B cell (primary cell): ENCODE measurements around the gene METTL21A. TPM values are rescaled to one million over a fixed set of nuclear protein-coding genes. Genes with fewer than 3 reads are reported as not detected.
A peak's percentile ranks its signal among the peaks of the same experiment; 100 is the strongest.

ENCODE experiments used
- ATAC-seq: fragments of 200-7000 bp; cut with Tn5 transposase; one replicate; pipeline ENCODE4 v1.10.0; 2021; ENCODE audit warnings: low read depth, mild to moderate bottlenecking, moderate number of reproducible peaks, moderate library complexity
- CTCF ChIA-PET: fragments of 350-600 bp; sonication (Branson Sonifier 250); formaldehyde crosslinking; loops from one replicate; lab custom pipeline; 2021; ENCODE audit warnings: antibody characterized with exemption, inconsistent platforms; lab: Charles Lee
- POLR2A ChIA-PET: fragments of 350-600 bp; sonication (Branson Sonifier 250); formaldehyde crosslinking; loops from one replicate; lab custom pipeline; 2021; ENCODE audit warnings: antibody characterized with exemption; lab: Charles Lee
- DNase-seq: peaks from one replicate; pipeline ENCODE4 v3.0.0; 2013
- H2AFZ ChIP-seq: 2 replicates; pipeline ENCODE4 v1.6.1; 2012; ENCODE audit warnings: mild to moderate bottlenecking, low read depth, low read length; ENCODE audit not compliant: insufficient read depth, poor library complexity, severe bottlenecking
- H3K27ac ChIP-seq, 2 donors: 1 replicate in 1 of 2; 2 replicates in 1 of 2; pipeline ENCODE4 v1.5.1; 2012 to 2013; ENCODE audit warnings: low read length in 2 of 2, mild to moderate bottlenecking in 2 of 2, moderate library complexity in 1 of 2
- H3K27me3 ChIP-seq, 4 experiments: fragments of 200-600 bp in 1 of 4; sonication (generic) in 1 of 4; replicated peaks in 1 of 4; 1 replicate in 2 of 4; 2 replicates in 2 of 4; pipeline versions ENCODE4 v1.6.1 to v1.7.0; 2013 to 2016; ENCODE audit warnings: low read length in 3 of 4, mild to moderate bottlenecking in 2 of 4, mixed read lengths in 1 of 4, moderate library complexity in 1 of 4; ENCODE audit not compliant: insufficient read depth in 4 of 4, control insufficient read depth in 3 of 4; ENCODE audit errors: control extremely low read depth in 1 of 4
- H3K36me3 ChIP-seq, 2 experiments: replicated peaks in 1 of 2; 1 replicate in 1 of 2; 2 replicates in 1 of 2; pipeline versions ENCODE4 v1.6.1 to v1.7.1; 2013; ENCODE audit warnings: low read length in 1 of 2; ENCODE audit not compliant: insufficient read depth in 2 of 2, control insufficient read depth in 1 of 2; ENCODE audit errors: control extremely low read depth in 1 of 2, extremely low read depth in 1 of 2
- H3K4me1 ChIP-seq, 2 donors: fragments of 200-600 bp in 1 of 2; sonication (generic) in 1 of 2; 1 replicate in 1 of 2; 2 replicates in 1 of 2; pipeline versions ENCODE4 v1.5.1 to v1.6.1; 2013 to 2017; ENCODE audit warnings: low read length in 2 of 2; ENCODE audit not compliant: control insufficient read depth in 2 of 2, insufficient read depth in 2 of 2
- H3K4me2 ChIP-seq: replicated peaks from 2 replicates; pipeline ENCODE3; 2012; ENCODE audit warnings: mild to moderate bottlenecking, low read depth, low read length; ENCODE audit not compliant: poor library complexity, severe bottlenecking
- H3K4me3 ChIP-seq, 5 experiments: fragments of 200-600 bp in 1 of 5; sonication (generic) in 1 of 5; 1 replicate in 3 of 5; 2 replicates in 2 of 5; pipeline versions ENCODE4 v1.5.1 to v1.7.0; 2011 to 2016; ENCODE audit warnings: low read length in 4 of 5, mild to moderate bottlenecking in 4 of 5, low read depth in 2 of 5, control low read depth in 1 of 5, moderate library complexity in 1 of 5; ENCODE audit not compliant: insufficient read depth in 1 of 5; ENCODE audit errors: control extremely low read depth in 1 of 5, extremely low read depth in 1 of 5
- H3K79me2 ChIP-seq: fragments of 200-600 bp; sonication (generic); one replicate; pipeline ENCODE4 v1.6.0; 2016; ENCODE audit warnings: low read length; ENCODE audit not compliant: control insufficient read depth, insufficient read depth
- H3K9ac ChIP-seq: fragments of 200-600 bp; sonication (generic); 2 replicates; pipeline ENCODE4 v1.6.1; 2017; ENCODE audit warnings: mild to moderate bottlenecking, low read length, moderate library complexity
- H3K9me3 ChIP-seq, 3 donors: one replicate each; pipeline versions ENCODE4 v1.6.1 to v1.7.1; 2013; ENCODE audit warnings: low read length in 2 of 3; ENCODE audit not compliant: control insufficient read depth in 2 of 3, insufficient read depth in 1 of 3; ENCODE audit errors: control extremely low read depth in 1 of 3
- H4K20me1 ChIP-seq: 2 replicates; pipeline ENCODE4 v1.6.0; 2012; ENCODE audit warnings: mild to moderate bottlenecking, low read length; ENCODE audit not compliant: insufficient read depth, control insufficient read depth, poor library complexity, severe bottlenecking
- H3K27ac Mint-ChIP-seq: one replicate; pipeline ENCODE4 v1.8.0; 2021; ENCODE audit warnings: mixed read lengths
- H3K27me3 Mint-ChIP-seq: one replicate; pipeline ENCODE4 v1.8.0; 2021; ENCODE audit warnings: mixed read lengths
- H3K4me1 Mint-ChIP-seq: one replicate; pipeline ENCODE4 v1.8.0; 2021; ENCODE audit warnings: mixed read lengths
- H3K4me3 Mint-ChIP-seq: one replicate; pipeline ENCODE4 v1.8.0; 2021; ENCODE audit warnings: mixed read lengths
- H3K9me3 Mint-ChIP-seq: one replicate; pipeline ENCODE4 v1.8.0; 2022; ENCODE audit warnings: mixed read lengths; ENCODE audit not compliant: insufficient read depth
- EZH2 ChIP-seq: IDR thresholded peaks from 2 replicates; pipeline ENCODE4 v1.6.1; 2012; ENCODE audit warnings: borderline replicate concordance, low read depth, mild to moderate bottlenecking, moderate library complexity, low read length; ENCODE audit not compliant: insufficient read depth, poor library complexity, severe bottlenecking
- WGBS: methylation state at CpG from one replicate; pipeline ENCODE4 v1.1.5; 2013; ENCODE audit warnings: missing lambda C conversion rate; ENCODE audit not compliant: insufficient coverage; 5-methylcytosine and 5-hydroxymethylcytosine counted together
- intact Hi-C: fragments of 100-400 bp; cut with micrococcal nuclease; formaldehyde crosslinking; loops from one replicate; pipeline ENCODE4 v1.10.0; 2022
- polyA plus RNA-seq: library from polyadenylated mRNA; depleted of rRNA; stranded (reverse); fragments of >200 nt; gene quantifications from 2 replicates; pipeline ENCODE4 v1.2.3, GENCODE V29; 2012
- small RNA-seq: library from RNA; depleted of rRNA; stranded (forward); fragments of <200 nt; gene quantifications from one replicate; pipeline ENCODE3, GENCODE V24; 2012; ENCODE audit warnings: low replicate concordance, low read depth; ENCODE audit not compliant: insufficient read length
- total RNA-seq, 2 donors: library from RNA; stranded (reverse); fragments of 120-200 nt in 1 of 2; gene quantifications; 1 replicate in 1 of 2; 2 replicates in 1 of 2; pipeline versions ENCODE4 v1.2.3 to v1.2.4, GENCODE V29; 2013 to 2022
- TF ChIP-seq, protein P1 (sequence below): fragments of 200-600 bp; IDR thresholded peaks from one replicate; pipeline ENCODE4 v1.8.0; 2022; ENCODE audit warnings: antibody characterized with exemption, mild to moderate bottlenecking

Gene METTL21A
- total and polyA plus RNA-seq, 2 donors (not counting 1 experiment from before 2014, with no cell fraction given): 30.7 to 33.1 TPM

DNA sequence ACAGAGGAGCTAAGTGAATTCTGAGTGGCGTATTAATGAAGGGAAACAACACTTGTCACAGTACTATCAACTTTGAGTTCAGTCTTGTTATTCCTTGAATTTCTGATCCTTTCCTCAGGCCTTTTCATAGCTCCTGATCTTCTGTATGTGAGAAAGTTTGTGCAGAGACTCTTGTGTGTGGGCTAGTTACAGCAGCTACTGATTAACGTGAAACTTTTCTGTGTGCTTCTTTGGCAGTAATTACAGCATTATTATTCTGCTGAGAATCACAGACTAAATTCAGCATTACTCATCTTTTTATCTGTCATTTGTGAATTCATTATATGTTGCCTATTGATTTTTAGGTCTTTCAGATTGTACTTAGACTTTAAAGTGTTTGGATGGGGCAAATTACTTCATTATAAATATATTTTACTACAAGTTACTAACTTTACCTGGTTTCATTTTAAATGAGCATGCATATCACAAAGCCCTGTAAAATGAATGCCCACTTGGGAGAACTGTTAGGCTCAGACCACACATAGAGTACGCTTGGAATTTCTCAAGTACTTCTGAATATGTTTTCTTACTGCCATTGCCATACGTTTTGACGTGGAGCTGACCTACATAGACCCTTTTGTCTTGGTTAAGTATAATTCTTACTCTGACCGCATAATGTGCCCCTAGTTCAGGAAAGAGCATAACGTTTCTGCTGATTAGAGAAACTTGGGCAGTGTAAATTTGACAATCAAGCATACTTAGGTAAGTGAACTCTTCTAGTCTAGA lies 59.3 kb downstream of the METTL21A start:
- intact Hi-C loops: loop anchor here (5.0 kb wide), 1 partner anchor 34 kb away; no protein-coding TSS in a partner anchor
- Mint-ChIP-seq H3K27me3 (no peaks in the 10 kb centered on the region), H3K4me3 (no peak overlapping the region), H3K27ac (no peak overlapping the region), H3K4me1 (no peaks in the 10 kb centered on the region), H3K9me3 (no peaks in the 10 kb centered on the region)
- ATAC-seq: no peak
- TF ChIP-seq, protein P1, sequence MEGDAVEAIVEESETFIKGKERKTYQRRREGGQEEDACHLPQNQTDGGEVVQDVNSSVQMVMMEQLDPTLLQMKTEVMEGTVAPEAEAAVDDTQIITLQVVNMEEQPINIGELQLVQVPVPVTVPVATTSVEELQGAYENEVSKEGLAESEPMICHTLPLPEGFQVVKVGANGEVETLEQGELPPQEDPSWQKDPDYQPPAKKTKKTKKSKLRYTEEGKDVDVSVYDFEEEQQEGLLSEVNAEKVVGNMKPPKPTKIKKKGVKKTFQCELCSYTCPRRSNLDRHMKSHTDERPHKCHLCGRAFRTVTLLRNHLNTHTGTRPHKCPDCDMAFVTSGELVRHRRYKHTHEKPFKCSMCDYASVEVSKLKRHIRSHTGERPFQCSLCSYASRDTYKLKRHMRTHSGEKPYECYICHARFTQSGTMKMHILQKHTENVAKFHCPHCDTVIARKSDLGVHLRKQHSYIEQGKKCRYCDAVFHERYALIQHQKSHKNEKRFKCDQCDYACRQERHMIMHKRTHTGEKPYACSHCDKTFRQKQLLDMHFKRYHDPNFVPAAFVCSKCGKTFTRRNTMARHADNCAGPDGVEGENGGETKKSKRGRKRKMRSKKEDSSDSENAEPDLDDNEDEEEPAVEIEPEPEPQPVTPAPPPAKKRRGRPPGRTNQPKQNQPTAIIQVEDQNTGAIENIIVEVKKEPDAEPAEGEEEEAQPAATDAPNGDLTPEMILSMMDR: no peak
- TF ChIP-seq EZH2: no peak
- Histone ChIP-seq H3K4me3 (no peak overlapping the region), H4K20me1 (no peaks in the 10 kb centered on the region), H3K79me2 (peaks cover 24% of the 10 kb centered on the region), H3K27ac (peak overlapping the region in 1 of 2 donors; percentile 16), H3K9ac (no peak overlapping the region), H3K4me2 (no peak overlapping the region), H3K27me3 (no peaks in the 10 kb centered on the region), H3K4me1 (no peaks in the 10 kb centered on the region), H3K9me3 (no peaks in the 10 kb centered on the region), H2AFZ (no peak overlapping the region), H3K36me3 (peaks cover 17 to 57% of the 10 kb centered on the region in 2 experiments)
- DNase-seq: no peak
- WGBS: 89% methylated on average over 2 of the region's 7 CpGs
- CTCF ChIA-PET: no interaction called here
- POLR2A ChIA-PET: no interaction called here

Small RNAs within 50 kb of the gene (small RNA-seq; reads per million reads assigned to genes)
- not detected for gene RPS29P9

Other genes with a start within 250 kb of the METTL21A start
- 149 and 156 TPM in 2 replicates for gene CREB1, start 95.4 kb downstream of the METTL21A start, total RNA-seq
- gene CREB1, start 95.4 kb downstream of the METTL21A start, polyA plus RNA-seq: 42.5 and 46.0 TPM in 2 replicates
- 14.2 and 15.1 TPM in 2 replicates for gene CCNYL1, start 86.2 kb upstream of the METTL21A start, total RNA-seq
- 8.6 and 11.3 TPM in 2 replicates for gene CCNYL1, start 86.2 kb upstream of the METTL21A start, polyA plus RNA-seq
- 1.8 and 2.5 TPM in 2 replicates for gene FZD5, start 144.5 kb upstream of the METTL21A start, total RNA-seq
- gene FZD5, start 144.5 kb upstream of the METTL21A start, polyA plus RNA-seq: 0.37 and 0.46 TPM in 2 replicates